LNCaP clone FGC (cell line): ENCODE data around the gene PRAME.
"Not testable (repeated sequence)": the region's sequence is repeated elsewhere in the genome, so short reads cannot be mapped to it uniquely, and the experiment has no call there.

Source experiments
- DNase-seq: peaks from one replicate; pipeline ENCODE4 v3.0.0-alpha.2; 2011; ENCODE audit warnings: low read depth
- H3K4me3 ChIP-seq: 2 replicates; pipeline ENCODE4 v1.5.1; 2011; ENCODE audit warnings: mild to moderate bottlenecking, low read depth, low read length, control low read depth
- TF ChIP-seq, protein P1 (sequence below): IDR thresholded peaks from 2 replicates; pipeline ENCODE4 v1.5.1; 2012; ENCODE audit warnings: mild to moderate bottlenecking; ENCODE audit not compliant: control insufficient read depth, insufficient read depth; ENCODE audit errors: extremely low read depth

The PRAME gene

DNA sequence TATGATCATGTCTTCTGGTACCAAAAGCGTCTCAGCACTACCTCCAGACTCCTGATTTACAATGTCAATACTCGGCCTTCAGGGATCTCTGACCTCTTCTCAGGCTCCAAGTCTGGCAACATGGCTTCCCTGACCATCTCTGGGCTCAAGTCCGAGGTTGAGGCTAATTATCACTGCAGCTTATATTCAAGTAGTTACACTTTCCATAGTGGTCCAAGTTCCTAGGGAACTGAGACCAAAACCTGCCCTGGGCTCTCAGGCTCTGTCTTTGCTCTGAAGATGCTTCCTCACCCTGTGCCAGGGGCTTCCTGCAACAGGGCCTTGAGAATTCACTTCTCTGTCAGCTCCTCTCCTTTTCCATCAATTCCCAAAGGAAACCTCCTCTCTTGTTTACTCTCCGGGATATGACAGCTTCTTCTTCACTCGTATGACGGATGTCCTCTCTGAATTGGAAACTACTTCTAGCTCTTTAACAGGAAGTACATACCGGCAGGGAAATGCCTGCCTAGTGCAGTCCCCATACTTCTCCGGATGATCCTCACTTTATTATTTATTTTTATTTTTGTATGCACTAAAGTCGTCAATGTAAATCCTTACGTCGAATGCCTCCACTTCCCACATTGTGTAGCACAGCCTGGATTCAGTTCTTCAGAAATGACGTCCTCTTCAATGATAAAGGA is 29.6 kb upstream of the PRAME start:
- no peak for DNase-seq
- TF ChIP-seq, protein P1, sequence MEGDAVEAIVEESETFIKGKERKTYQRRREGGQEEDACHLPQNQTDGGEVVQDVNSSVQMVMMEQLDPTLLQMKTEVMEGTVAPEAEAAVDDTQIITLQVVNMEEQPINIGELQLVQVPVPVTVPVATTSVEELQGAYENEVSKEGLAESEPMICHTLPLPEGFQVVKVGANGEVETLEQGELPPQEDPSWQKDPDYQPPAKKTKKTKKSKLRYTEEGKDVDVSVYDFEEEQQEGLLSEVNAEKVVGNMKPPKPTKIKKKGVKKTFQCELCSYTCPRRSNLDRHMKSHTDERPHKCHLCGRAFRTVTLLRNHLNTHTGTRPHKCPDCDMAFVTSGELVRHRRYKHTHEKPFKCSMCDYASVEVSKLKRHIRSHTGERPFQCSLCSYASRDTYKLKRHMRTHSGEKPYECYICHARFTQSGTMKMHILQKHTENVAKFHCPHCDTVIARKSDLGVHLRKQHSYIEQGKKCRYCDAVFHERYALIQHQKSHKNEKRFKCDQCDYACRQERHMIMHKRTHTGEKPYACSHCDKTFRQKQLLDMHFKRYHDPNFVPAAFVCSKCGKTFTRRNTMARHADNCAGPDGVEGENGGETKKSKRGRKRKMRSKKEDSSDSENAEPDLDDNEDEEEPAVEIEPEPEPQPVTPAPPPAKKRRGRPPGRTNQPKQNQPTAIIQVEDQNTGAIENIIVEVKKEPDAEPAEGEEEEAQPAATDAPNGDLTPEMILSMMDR, result no peak
- no peak overlapping the region for H3K4me3 ChIP-seq

DNA sequence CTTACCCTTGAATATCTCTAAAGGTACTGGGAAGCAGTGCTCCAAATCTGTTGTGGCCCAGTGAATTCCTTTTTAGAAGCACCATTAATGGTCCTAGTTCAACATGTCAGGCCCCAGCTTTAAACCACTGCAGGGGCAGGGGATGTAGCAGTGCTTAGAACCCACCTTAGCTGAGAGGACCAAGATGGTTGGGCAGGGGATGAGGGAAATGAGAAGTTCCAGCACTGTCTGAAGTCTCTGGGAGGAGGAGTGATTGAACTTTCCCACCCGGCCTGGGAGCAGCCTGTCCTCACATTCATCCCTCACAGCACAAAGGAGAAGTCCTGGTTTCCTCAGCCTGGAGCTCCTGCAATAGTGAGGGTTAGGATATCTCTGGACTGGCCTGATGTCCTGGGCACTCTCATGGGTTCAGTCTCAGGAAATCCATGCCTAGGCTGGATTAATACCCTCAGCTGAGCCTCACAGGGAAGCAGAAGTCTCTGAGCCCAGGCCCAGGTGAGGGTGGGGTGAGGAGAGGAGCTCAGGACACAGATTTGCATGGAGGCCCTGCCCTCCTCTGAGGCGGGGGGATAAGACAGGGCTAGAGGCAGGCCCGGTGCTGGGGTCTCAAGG is 28.6 kb upstream of the PRAME start:
- TF ChIP-seq, protein P1, result no peak
- no peak for DNase-seq
- H3K4me3 ChIP-seq, result no peak overlapping the region

DNA sequence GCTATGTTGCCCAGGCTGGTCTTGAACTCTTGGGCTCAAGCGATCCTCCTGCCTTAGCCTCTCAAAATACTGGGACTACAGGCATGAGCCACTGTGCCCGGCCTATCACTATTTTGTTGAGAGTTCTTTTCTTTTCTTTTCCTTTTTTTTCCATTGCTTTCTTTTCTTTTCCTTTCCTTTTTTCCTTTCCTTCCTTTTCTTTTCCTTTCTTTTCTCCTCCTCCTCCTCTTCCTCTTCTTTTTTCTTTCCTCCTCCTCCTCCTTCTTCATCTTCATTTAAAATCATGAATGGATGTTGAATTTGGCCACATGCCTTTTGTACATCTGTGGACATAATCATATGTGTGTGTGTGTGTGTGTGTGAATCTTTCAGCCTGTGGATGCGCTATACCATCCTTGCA is 25.7 kb upstream of the PRAME start:
- no peak overlapping the region for H3K4me3 ChIP-seq
- DNase-seq, result no peak
- TF ChIP-seq, protein P1, result no peak

- H3K4me3 ChIP-seq, result no peak overlapping the region
- no peak for DNase-seq
- TF ChIP-seq, protein P1, result no peak
These were observed 24.0 kb upstream of the PRAME start for GRCh38 chr22:22583030-22583429.

GRCh38 chr22:22581524-22581923 is 22.5 kb upstream of the PRAME start:
- not testable (repeated sequence) for H3K4me3 ChIP-seq

DNA sequence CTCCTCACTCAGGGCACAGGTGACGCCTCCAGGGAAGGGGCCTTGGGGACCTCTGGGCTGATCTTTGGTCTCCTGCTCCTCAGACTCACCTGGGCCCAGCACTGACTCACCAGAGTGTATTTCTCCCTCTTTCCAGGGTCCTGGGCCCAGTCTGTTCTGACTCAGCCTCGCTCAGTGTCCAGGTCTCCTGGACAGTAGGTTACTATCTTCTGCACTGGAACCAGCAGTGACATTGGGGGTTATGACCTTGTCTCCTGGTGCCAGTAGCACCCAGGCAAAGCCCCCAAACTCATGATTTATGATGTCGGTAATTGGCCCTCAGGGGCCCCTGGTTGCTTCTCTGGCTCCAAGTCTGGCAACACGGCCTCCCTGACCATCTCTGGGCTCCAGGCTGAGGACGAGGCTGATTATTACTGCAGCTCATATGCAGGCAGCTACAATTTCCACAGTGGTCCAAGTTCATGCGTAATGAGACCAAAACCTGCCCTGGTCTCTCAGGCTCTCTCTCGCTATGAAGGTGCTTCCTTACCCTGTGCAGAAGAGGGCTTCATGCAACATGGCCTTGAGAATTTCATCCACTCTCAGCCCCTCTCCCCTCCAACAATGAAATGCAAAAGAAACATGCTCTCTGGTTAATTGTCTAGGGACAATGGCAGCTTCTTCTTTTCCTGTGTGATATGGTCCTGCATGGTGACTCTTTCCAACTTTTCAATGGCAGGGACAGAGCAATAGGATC is 21.0 kb upstream of the PRAME start:
- H3K4me3 ChIP-seq, result no peak overlapping the region
- DNase-seq, result no peak
- TF ChIP-seq, protein P1, result no peak

More at GRCh38 chr22:22581524-22581923, 22.5 kb upstream of the PRAME start:
- DNase-seq, result not testable (repeated sequence)

- DNase-seq, result no peak
- TF ChIP-seq, protein P1, result no peak
- no peak overlapping the region for H3K4me3 ChIP-seq
These were observed 19.8 kb upstream of the PRAME start for GRCh38 chr22:22578702-22579424.
